Epithelial cell of esophagus (primary cell): ENCODE results near the gene PTPRU.
A peak's percentile ranks its signal among the peaks of the same experiment; 100 is the strongest.

Experiments used
- DNase-seq: peaks from one replicate; pipeline ENCODE4 v3.0.0; 2010; ENCODE audit warnings: low read depth
- H3K4me3 ChIP-seq: 2 replicates; pipeline ENCODE4 v1.5.1; 2011; ENCODE audit warnings: mild to moderate bottlenecking, low read length, control low read depth
- CTCF ChIP-seq: IDR thresholded peaks from 2 replicates; pipeline ENCODE4 v1.5.1; 2011; ENCODE audit warnings: low read depth, mild to moderate bottlenecking, low read length, control low read depth, inconsistent platforms; ENCODE audit not compliant: insufficient read depth; ENCODE audit errors: missing control alignments

Gene PTPRU

GRCh38 chr1:29243871-29244200, 7.5 kb downstream of the PTPRU start:
- no peak for TF ChIP-seq CTCF
- peak; percentile 33 for DNase-seq
- no peak overlapping the region for H3K4me3 ChIP-seq

GRCh38 chr1:29245261-29245660, 8.9 kb downstream of the PTPRU start:
- H3K4me3 ChIP-seq: no peak overlapping the region
- TF ChIP-seq CTCF: no peak
- no peak for DNase-seq

- peak; percentile 65 for DNase-seq
- TF ChIP-seq CTCF: peak; percentile 73
- no peak overlapping the region for H3K4me3 ChIP-seq
These were observed 9.6 kb downstream of the PTPRU start for GRCh38 chr1:29245876-29246275.

- no peak for TF ChIP-seq CTCF
- no peak for DNase-seq
- H3K4me3 ChIP-seq: no peak overlapping the region
These were observed 10.7 kb downstream of the PTPRU start for GRCh38 chr1:29247044-29247443.

- no peak for TF ChIP-seq CTCF
- DNase-seq: no peak
- H3K4me3 ChIP-seq: no peak overlapping the region
These were observed 11.4 kb downstream of the PTPRU start for GRCh38 chr1:29247571-29248273.

- no peak overlapping the region for H3K4me3 ChIP-seq
- TF ChIP-seq CTCF: no peak
- no peak for DNase-seq
These were observed 12.1 kb downstream of the PTPRU start for GRCh38 chr1:29248409-29248808.

GRCh38 chr1:29249170-29249691, 12.9 kb downstream of the PTPRU start:
- H3K4me3 ChIP-seq: no peak overlapping the region
- TF ChIP-seq CTCF: no peak
- DNase-seq: peak; percentile 39
